Liver (tissue), 3 donors: Measurements from ENCODE around the gene MRGPRX2.

Experiments used
- ATF3 ChIP-seq: IDR thresholded peaks from 2 replicates; pipeline ENCODE4 v1.6.1; 2016; ENCODE audit warnings: antibody characterized with exemption
- GABPA ChIP-seq, 2 donors: IDR thresholded peaks in 1 of 2; conservative IDR thresholded peaks in 1 of 2; 2 replicates each; pipeline ENCODE4 v1.6.1; 2016; ENCODE audit warnings: antibody characterized with exemption in 2 of 2, mild to moderate bottlenecking in 1 of 2, moderate library complexity in 1 of 2
- SP1 ChIP-seq: IDR thresholded peaks from 2 replicates; pipeline ENCODE4 v1.6.1; 2018; ENCODE audit warnings: antibody characterized with exemption, mild to moderate bottlenecking
- TF ChIP-seq, protein P1 (sequence below): fragments of 150-350 bp; IDR thresholded peaks from 2 replicates; pipeline ENCODE4 v1.5.1; 2017; ENCODE audit warnings: improper control_type of control experiment, low read depth, low read length; ENCODE audit not compliant: missing input control
- donor health status: healthy.
- donor health status: healthy.

DNA sequence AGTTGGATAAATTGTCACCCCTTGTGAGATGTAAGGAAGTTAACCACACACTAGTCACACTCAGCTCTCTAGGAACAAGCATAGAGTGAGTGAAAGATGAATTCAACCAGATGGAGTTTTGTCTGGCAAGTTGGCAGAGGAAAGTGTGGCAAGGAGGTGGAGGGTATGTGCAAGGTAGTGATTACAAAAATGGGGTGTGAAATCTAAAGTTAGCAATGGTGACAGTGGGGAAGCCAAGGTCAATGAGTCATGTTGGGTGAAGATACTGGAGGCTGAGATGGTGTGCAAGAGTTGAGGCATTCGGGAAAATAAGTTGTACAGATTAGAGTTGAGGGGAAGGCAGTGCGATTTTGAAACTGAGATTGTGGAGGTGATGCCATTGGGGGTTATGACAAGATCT is 33.7 kb downstream of the MRGPRX2 start:
- TF ChIP-seq SP1 (no peak), ATF3 (no peak), GABPA (IDR thresholded peaks at IDR 0.05 in 1 of 2, conservative IDR thresholded peaks at IDR 0.05 in 1 of 2) (no peak)
- TF ChIP-seq, protein P1, sequence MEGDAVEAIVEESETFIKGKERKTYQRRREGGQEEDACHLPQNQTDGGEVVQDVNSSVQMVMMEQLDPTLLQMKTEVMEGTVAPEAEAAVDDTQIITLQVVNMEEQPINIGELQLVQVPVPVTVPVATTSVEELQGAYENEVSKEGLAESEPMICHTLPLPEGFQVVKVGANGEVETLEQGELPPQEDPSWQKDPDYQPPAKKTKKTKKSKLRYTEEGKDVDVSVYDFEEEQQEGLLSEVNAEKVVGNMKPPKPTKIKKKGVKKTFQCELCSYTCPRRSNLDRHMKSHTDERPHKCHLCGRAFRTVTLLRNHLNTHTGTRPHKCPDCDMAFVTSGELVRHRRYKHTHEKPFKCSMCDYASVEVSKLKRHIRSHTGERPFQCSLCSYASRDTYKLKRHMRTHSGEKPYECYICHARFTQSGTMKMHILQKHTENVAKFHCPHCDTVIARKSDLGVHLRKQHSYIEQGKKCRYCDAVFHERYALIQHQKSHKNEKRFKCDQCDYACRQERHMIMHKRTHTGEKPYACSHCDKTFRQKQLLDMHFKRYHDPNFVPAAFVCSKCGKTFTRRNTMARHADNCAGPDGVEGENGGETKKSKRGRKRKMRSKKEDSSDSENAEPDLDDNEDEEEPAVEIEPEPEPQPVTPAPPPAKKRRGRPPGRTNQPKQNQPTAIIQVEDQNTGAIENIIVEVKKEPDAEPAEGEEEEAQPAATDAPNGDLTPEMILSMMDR: no peak
